Measurements from ENCODE around the gene ZNF614. TPM values are rescaled to one million over a fixed set of nuclear protein-coding genes. Genes with fewer than 3 reads are reported as not detected.
"Not testable (repeated sequence)": the region's sequence is repeated elsewhere in the genome, so short reads cannot be mapped to it uniquely, and the experiment has no call there.

ZNF614 gene
- total and polyA plus RNA-seq, 2 of the 13 experiments (the other 11 are each of a cell fraction or from before 2014, with no cell fraction given), result 13.0 to 22.8 TPM

GRCh38 chr19:52065399-52065798 lies 37.2 kb upstream of the ZNF614 start (continued):
- TF ChIP-seq MBNL3 (CRISPR knock-in tag; conservative IDR thresholded peaks at IDR 0.05) (no peak), ZNF546 (CRISPR knock-in tag; conservative IDR thresholded peaks at IDR 0.05) (no peak), SSRP1 (CRISPR knock-in tag; IDR thresholded peaks at IDR 0.05) (no peak), ZNF773 (CRISPR knock-in tag; IDR thresholded peaks at IDR 0.05; ENCODE audit: borderline replicate concordance) (no peak), CREB1 (IDR thresholded peaks at IDR 0.05) (no peak), CREB1 (CRISPR knock-in tag; IDR thresholded peaks at IDR 0.05) (no peak), MZF1 (CRISPR knock-in tag; IDR thresholded peaks at IDR 0.05; ENCODE audit: borderline replicate concordance) (no peak), NCOA1 (CRISPR knock-in tag; IDR thresholded peaks at IDR 0.05) (no peak), KLF13 (CRISPR knock-in tag; IDR thresholded peaks at IDR 0.05) (no peak)
- TF ChIP-seq, protein P1, sequence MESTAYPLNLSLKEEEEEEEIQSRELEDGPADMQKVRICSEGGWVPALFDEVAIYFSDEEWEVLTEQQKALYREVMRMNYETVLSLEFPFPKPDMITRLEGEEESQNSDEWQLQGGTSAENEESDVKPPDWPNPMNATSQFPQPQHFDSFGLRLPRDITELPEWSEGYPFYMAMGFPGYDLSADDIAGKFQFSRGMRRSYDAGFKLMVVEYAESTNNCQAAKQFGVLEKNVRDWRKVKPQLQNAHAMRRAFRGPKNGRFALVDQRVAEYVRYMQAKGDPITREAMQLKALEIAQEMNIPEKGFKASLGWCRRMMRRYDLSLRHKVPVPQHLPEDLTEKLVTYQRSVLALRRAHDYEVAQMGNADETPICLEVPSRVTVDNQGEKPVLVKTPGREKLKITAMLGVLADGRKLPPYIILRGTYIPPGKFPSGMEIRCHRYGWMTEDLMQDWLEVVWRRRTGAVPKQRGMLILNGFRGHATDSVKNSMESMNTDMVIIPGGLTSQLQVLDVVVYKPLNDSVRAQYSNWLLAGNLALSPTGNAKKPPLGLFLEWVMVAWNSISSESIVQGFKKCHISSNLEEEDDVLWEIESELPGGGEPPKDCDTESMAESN (CRISPR knock-in tag; conservative IDR thresholded peaks at IDR 0.05), result no peak

DNA sequence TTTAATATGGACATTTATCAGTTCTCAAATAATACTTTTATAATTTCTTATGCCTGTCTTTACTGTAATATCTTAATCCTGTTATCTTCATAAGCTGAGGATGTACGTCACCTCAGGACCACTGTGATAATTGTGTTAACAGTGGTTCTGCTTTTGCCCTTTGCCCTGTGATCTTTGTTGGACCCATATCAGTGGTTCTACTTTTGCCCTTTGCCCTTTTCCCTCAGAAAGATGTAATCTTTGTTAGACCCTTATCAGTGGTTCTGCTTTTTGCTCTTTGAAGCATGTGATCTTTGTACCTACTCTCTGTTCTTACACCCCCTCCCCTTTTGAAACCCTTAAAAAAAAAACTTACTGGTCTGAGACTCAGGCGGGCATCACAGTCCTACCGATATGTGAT lies 28.3 kb upstream of the ZNF614 start:
- peak; percentile 30 for DNase-seq (ENCODE audit: low spot score)
- H3K27me3 ChIP-seq (ENCODE audit: control insufficient read depth in 1 of 2, insufficient read depth in 2 of 2, low read length in 2 of 2); CTCF ChIA-PET (ENCODE audit: low intra/inter-chr PET ratio, low total read pairs); in situ Hi-C loops (cut with HindIII; ENCODE audit: extremely low pct_ligation_motif_present, low pct_unique_long_range_greater_than_20kb); H4K20me1 ChIP-seq (ENCODE audit: insufficient read depth, low read length); H3K36me3 ChIP-seq (replicated peaks in 1 of 2; ENCODE audit: control insufficient read depth in 1 of 2, insufficient read depth in 2 of 2, low read length in 2 of 2); H3K4me3 ChIP-seq (replicated peaks in 1 of 3; ENCODE audit: insufficient read depth in 1 of 3, low read depth in 2 of 3, low read length in 3 of 3); H2AFZ ChIP-seq (ENCODE audit: low read length); ATAC-seq; H3K79me2 ChIP-seq (ENCODE audit: insufficient read depth, low read length); FAIRE-seq; H3K27ac ChIP-seq (ENCODE audit: extremely low read length, insufficient read depth, low read length); intact Hi-C loops (cut with micrococcal nuclease; ENCODE audit: unreplicated experiment); H3K4me2 ChIP-seq (ENCODE audit: low read depth, low read length); H3K9ac ChIP-seq (ENCODE audit: insufficient read depth, low read depth, low read length); POLR2A ChIA-PET; BruUV-seq (replicated peaks); TF ChIP-seq NR2F6 (CRISPR knock-in tag; IDR thresholded peaks at IDR 0.05); HNF4G (CRISPR knock-in tag; IDR thresholded peaks at IDR 0.05; ENCODE audit: borderline replicate concordance, low read depth): not testable (repeated sequence)
- H3K9me3 ChIP-seq (ENCODE audit: low read length), result peaks cover 51% of the 10 kb centered on the region
- 51% methylated on average over 3 of the region's 3 CpGs for WGBS (ENCODE audit: low lambda C conversion rate)
- H3K4me1 ChIP-seq (ENCODE audit: insufficient read depth, low read length), result peaks cover 11% of the 10 kb centered on the region
- peak; percentile 37; the same call in 1 of the 2 replicates for TF ChIP-seq NR2F6 (IDR thresholded peaks at IDR 0.05)
- TF ChIP-seq PAXIP1 (CRISPR knock-in tag; conservative IDR thresholded peaks at IDR 0.05), result peak; percentile 38
- TF ChIP-seq HNF4A (CRISPR knock-in tag; IDR thresholded peaks at IDR 0.05), result peak; percentile 72
- TF ChIP-seq NR2C2 (CRISPR knock-in tag; IDR thresholded peaks at IDR 0.05; ENCODE audit: borderline replicate concordance), result peak; percentile 71
- peak; percentile 21; the same call in 1 of the 2 replicates for TF ChIP-seq TCF7 (IDR thresholded peaks at IDR 0.05; ENCODE audit: low read depth)
- TF ChIP-seq HNF4G (IDR thresholded peaks at IDR 0.05; ENCODE audit: borderline replicate concordance, low read depth, low read length), result 0 out of 2 replicates have a peak, but pooled peaks have one; percentile 16
- peak; percentile 42; the same call in 1 of the 2 replicates for TF ChIP-seq NCOR1 (IDR thresholded peaks at IDR 0.05; ENCODE audit: borderline replicate concordance, low read length)
- 0 out of 2 replicates have a peak, but pooled peaks have one; percentile 41 for TF ChIP-seq SETDB1 (CRISPR knock-in tag; IDR thresholded peaks at IDR 0.05; ENCODE audit: borderline replicate concordance)

All from HepG2 (cell line).